ENCODE results near the gene GPC6. TPM values are rescaled to one million over a fixed set of nuclear protein-coding genes. Genes with fewer than 3 reads are reported as not detected.

GPC6 gene
- polyA plus RNA-seq, 6 donors from 2014 or later: not detected

DNA sequence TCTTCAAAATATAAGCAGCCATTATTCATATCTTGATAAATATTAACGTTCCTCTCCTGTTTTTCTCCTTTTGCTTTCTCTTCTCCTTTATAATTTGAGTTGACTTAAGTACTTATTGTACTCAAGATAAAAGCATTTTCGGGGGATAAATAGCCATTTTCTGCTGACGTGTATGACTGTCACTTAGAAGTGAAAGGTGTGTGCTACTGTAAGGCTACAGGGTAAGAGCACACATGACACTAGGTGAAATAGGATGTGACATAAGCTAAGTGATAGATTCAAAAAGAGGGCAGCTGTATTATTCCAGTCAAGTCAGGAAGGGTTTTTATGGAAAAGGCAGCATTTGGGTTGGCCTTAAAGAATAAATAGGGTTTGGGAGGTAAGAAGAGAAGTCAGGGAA lies 128.5 kb downstream of the GPC6 start:
- no peak overlapping the region for H3K4me3 Mint-ChIP-seq
- H3K36me3 Mint-ChIP-seq: no peaks in the 10 kb centered on the region
- no peak for ATAC-seq (ENCODE audit: low read depth in 2 of 2)

DNA sequence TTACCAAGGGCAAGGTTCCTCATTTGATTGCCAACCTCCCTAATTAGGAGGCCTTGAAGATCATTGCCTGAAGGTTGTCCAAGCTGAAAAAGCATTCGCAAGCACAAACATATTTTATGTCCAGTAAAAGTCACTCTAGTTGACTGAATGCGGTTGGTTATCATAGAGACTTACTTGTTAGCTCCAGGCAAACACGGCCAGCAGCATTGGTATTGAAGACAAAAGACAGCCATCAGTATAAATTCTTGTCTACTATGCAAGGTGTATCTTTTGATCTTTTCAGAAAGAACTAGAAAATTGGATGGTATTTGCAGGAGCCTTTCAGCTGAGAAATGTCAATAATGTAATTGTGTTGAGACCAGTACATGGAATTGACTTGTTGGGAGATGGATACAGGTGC lies 129.9 kb downstream of the GPC6 start:
- Mint-ChIP-seq H3K4me1 (no peaks in the 10 kb centered on the region), H3K27me3 (no peaks in the 10 kb centered on the region), H3K9me3 (peaks cover 0 to 11% (median 6%) of the 10 kb centered on the region in 7 donors), H3K36me3 (no peaks in the 10 kb centered on the region), H3K4me3 (no peak overlapping the region), H3K27ac (no peak overlapping the region)
- no peak for ATAC-seq (ENCODE audit: low read depth in 2 of 2)
- no peak for DNase-seq

More for the DNA sequence above, 128.5 kb downstream of the GPC6 start:
- H3K9me3 Mint-ChIP-seq: peaks cover 0 to 11% (median 6%) of the 10 kb centered on the region in 7 donors
- H3K27me3 Mint-ChIP-seq: no peaks in the 10 kb centered on the region
- DNase-seq: no peak
- no peaks in the 10 kb centered on the region for H3K4me1 Mint-ChIP-seq
- H3K27ac Mint-ChIP-seq: no peak overlapping the region

DNA sequence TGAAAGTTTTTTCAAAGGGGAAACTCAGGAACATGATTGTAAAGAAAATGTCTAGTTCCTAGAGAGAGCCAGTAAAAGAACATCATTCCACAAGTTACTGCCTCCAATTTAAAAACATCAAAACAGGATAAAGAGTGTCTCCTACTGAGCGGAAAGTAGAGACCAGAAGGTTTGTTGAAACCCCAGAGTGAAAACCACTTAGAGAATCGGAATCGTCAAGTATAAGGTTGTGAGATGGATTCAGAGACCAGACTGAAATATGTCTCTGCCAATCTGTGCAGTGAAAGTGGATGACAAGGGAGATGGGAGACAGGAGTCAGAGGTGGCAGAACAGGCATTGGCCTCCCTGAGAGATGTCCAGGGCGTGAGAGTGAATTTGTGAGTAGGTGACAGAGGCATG lies 133.4 kb downstream of the GPC6 start:
- Mint-ChIP-seq H3K4me1 (no peaks in the 10 kb centered on the region), H3K36me3 (no peaks in the 10 kb centered on the region), H3K9me3 (peaks cover 0 to 12% (median 7%) of the 10 kb centered on the region in 7 donors), H3K4me3 (no peak overlapping the region), H3K27ac (no peak overlapping the region), H3K27me3 (no peaks in the 10 kb centered on the region)
- ATAC-seq (ENCODE audit: low read depth in 2 of 2) (no peak), DNase-seq (no peak)

DNA sequence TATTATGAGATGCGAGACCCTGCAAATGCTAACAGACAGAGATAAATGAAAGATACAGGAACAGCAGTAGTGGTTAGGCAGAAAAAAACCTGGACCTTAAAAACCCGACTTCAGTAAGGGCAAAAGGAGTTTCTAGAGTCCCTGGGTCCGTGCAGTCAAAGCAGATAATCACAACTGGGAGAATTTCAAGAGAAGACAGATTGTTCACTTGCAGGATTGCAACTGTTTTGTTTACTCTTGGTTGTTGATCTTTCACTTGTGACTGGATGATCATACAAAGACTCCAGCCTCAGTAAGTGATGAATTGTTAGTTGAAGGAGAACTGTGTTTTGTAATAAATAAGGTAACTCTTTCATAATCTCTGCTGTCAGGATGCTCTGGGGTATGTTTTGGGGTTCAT lies 135.1 kb downstream of the GPC6 start:
- Mint-ChIP-seq H3K4me1 (no peaks in the 10 kb centered on the region), H3K9me3 (peaks cover 0 to 10% (median 4%) of the 10 kb centered on the region in 7 donors), H3K27me3 (no peaks in the 10 kb centered on the region), H3K36me3 (no peaks in the 10 kb centered on the region), H3K27ac (no peak overlapping the region), H3K4me3 (no peak overlapping the region)
- ATAC-seq (ENCODE audit: low read depth in 2 of 2) (no peak), DNase-seq (no peak)

DNA sequence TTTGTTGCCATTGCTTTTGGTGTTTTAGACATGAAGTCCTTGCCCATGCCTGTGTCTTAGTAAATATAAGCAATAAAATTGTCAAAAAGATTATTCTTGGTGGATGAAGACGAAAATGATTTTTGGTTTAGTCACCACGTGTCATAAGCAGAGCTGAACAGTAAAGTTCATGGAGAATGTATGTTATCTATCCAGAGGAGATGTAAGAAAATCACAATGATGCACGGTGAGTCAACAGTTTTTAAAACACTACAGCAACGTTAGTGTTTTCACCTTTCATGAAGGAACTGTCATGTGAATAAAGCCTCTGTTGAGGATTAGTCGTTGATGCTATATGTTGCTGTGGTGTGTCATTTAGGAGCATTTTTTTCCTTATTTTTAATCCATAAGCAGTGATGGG lies 137.6 kb downstream of the GPC6 start:
- H3K27ac Mint-ChIP-seq: peak overlapping the region in 1 of 6 donors; percentile 82
- DNase-seq (no peak), ATAC-seq (ENCODE audit: low read depth in 2 of 2) (no peak)
- H3K4me3 Mint-ChIP-seq: no peak overlapping the region
- H3K27me3 Mint-ChIP-seq: no peaks in the 10 kb centered on the region
- H3K36me3 Mint-ChIP-seq: no peaks in the 10 kb centered on the region
- H3K9me3 Mint-ChIP-seq: peaks cover 0 to 10% (median 4%) of the 10 kb centered on the region in 7 donors
- H3K4me1 Mint-ChIP-seq: no peaks in the 10 kb centered on the region

GRCh38 chr13:93368296-93368695 lies 141.7 kb downstream of the GPC6 start:
- Mint-ChIP-seq H3K9me3 (peaks cover 0 to 10% (median 4%) of the 10 kb centered on the region in 7 donors), H3K27ac (no peak overlapping the region), H3K36me3 (no peaks in the 10 kb centered on the region), H3K27me3 (no peaks in the 10 kb centered on the region), H3K4me3 (peak overlapping the region in 1 of 8 donors; percentile 77), H3K4me1 (no peaks in the 10 kb centered on the region)
- no peak for DNase-seq
- ATAC-seq (ENCODE audit: low read depth in 2 of 2): no peak

- Mint-ChIP-seq H3K4me1 (no peaks in the 10 kb centered on the region), H3K4me3 (no peak overlapping the region), H3K27me3 (no peaks in the 10 kb centered on the region), H3K36me3 (no peaks in the 10 kb centered on the region), H3K9me3 (peaks cover 0 to 10% (median 4%) of the 10 kb centered on the region in 7 donors), H3K27ac (no peak overlapping the region)
- DNase-seq: no peak
- no peak for ATAC-seq (ENCODE audit: low read depth in 2 of 2)
Observed at GRCh38 chr13:93368718-93369117, 142.1 kb downstream of the GPC6 start.

GRCh38 chr13:93372856-93373255 lies 146.2 kb downstream of the GPC6 start:
- no peak for DNase-seq
- Mint-ChIP-seq H3K27me3 (no peaks in the 10 kb centered on the region), H3K4me3 (no peak overlapping the region), H3K9me3 (peaks cover 0 to 6% (median 0%) of the 10 kb centered on the region in 7 donors), H3K27ac (no peak overlapping the region), H3K4me1 (no peaks in the 10 kb centered on the region), H3K36me3 (no peaks in the 10 kb centered on the region)
- ATAC-seq (ENCODE audit: low read depth in 2 of 2): no peak

DNA sequence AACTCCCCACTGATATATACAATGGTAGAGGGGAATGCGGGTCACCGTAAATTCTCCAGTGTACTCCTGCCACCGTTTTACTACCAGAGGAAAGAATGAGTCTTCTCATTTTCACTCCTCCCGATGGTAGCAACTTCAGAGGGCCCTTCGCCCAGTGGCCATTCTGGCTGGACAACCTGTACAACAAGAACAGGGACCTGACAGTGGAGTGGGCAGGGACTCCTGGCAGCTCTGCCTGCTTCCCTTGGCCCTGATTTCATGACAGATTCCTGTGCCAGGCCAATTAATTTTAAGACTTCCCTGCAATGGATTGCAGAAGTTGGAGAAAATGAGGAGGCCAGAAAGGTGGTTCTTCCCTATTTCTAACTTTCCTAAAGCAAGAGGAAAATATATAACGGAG lies 148.9 kb downstream of the GPC6 start:
- ATAC-seq (ENCODE audit: low read depth in 2 of 2) (no peak), DNase-seq (no peak)
- Mint-ChIP-seq H3K36me3 (no peaks in the 10 kb centered on the region), H3K27ac (no peak overlapping the region), H3K9me3 (peaks cover 0 to 4% (median under 1%) of the 10 kb centered on the region in 7 donors), H3K4me1 (no peaks in the 10 kb centered on the region), H3K27me3 (no peaks in the 10 kb centered on the region), H3K4me3 (peak overlapping the region in 1 of 8 donors; percentile 25)

GRCh38 chr13:93377196-93377595 lies 150.6 kb downstream of the GPC6 start:
- Mint-ChIP-seq H3K36me3 (no peaks in the 10 kb centered on the region), H3K4me1 (no peaks in the 10 kb centered on the region), H3K9me3 (peaks cover 0 to 4% (median 0%) of the 10 kb centered on the region in 7 donors), H3K27ac (peak overlapping the region in 1 of 6 donors; percentile 25), H3K4me3 (no peak overlapping the region), H3K27me3 (no peaks in the 10 kb centered on the region)
- ATAC-seq (ENCODE audit: low read depth in 2 of 2) (no peak), DNase-seq (no peak)

DNA sequence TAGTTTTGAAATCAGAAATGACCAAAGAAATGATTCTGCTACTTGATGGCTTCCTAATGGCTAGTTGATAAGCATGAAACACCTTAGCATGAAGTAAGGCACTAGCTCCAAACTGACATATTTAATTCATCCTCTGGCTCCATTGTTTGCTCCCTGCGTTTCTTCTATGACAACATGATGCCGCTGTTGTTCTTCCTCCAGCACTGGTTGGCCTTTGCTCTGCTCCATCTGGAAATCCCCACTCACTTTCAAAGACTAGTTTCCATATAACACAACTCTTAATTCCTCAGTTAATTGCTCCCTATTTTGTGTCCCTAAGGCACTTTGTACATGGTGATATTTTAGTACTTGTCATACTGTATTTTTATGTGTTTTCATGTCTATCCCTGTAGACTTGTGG lies 151.6 kb downstream of the GPC6 start:
- Mint-ChIP-seq H3K4me1 (no peaks in the 10 kb centered on the region), H3K27me3 (no peaks in the 10 kb centered on the region), H3K9me3 (peaks cover 0 to 4% (median 0%) of the 10 kb centered on the region in 7 donors), H3K4me3 (no peak overlapping the region), H3K36me3 (no peaks in the 10 kb centered on the region), H3K27ac (no peak overlapping the region)
- DNase-seq (no peak), ATAC-seq (ENCODE audit: low read depth in 2 of 2) (no peak)

- no peaks in the 10 kb centered on the region for H3K4me1 Mint-ChIP-seq
- H3K27me3 Mint-ChIP-seq: no peaks in the 10 kb centered on the region
- DNase-seq (no peak), ATAC-seq (ENCODE audit: low read depth in 2 of 2) (no peak)
- no peak overlapping the region for H3K27ac Mint-ChIP-seq
- H3K4me3 Mint-ChIP-seq: no peak overlapping the region
- H3K36me3 Mint-ChIP-seq: no peaks in the 10 kb centered on the region
- H3K9me3 Mint-ChIP-seq: peaks cover 0 to 14% (median 2%) of the 10 kb centered on the region in 7 donors
Observed at GRCh38 chr13:93386116-93386515, 159.5 kb downstream of the GPC6 start.

DNA sequence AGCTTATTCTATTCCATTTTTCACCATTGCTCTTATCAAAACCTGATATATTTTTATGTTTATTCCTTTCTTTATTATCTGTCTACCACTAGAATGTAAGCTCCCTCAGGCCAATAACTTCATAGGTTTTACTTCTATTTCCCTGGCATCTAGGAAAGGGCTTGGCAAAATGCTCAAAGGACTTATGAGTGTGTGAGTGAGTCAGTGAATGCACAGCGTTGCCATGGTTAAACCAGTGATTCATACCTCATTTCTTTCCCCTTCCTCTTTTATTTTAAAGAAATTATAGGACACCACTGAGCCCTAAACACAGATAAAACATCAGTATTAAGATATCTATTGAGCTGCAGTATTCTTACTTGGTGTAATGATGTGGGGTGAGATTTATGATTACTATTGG lies 162.1 kb downstream of the GPC6 start:
- DNase-seq (no peak), ATAC-seq (ENCODE audit: low read depth in 2 of 2) (no peak)
- no peaks in the 10 kb centered on the region for H3K36me3 Mint-ChIP-seq
- H3K27me3 Mint-ChIP-seq: no peaks in the 10 kb centered on the region
- H3K4me1 Mint-ChIP-seq: no peaks in the 10 kb centered on the region
- H3K9me3 Mint-ChIP-seq: peaks cover 0 to 18% (median 4%) of the 10 kb centered on the region in 7 donors
- H3K27ac Mint-ChIP-seq: no peak overlapping the region
- no peak overlapping the region for H3K4me3 Mint-ChIP-seq

- ATAC-seq (ENCODE audit: low read depth in 2 of 2): no peak
- no peak for DNase-seq
- Mint-ChIP-seq H3K4me3 (no peak overlapping the region), H3K27me3 (no peaks in the 10 kb centered on the region), H3K36me3 (no peaks in the 10 kb centered on the region), H3K4me1 (no peaks in the 10 kb centered on the region), H3K27ac (no peak overlapping the region), H3K9me3 (peaks cover 0 to 21% (median 6%) of the 10 kb centered on the region in 7 donors)
Observed at GRCh38 chr13:93397619-93398018, 171.0 kb downstream of the GPC6 start.
